Measurements from ENCODE around the gene TYSND1.
A peak's percentile ranks its signal among the peaks of the same experiment; 100 is the strongest.
"Not testable (repeated sequence)": the region's sequence is repeated elsewhere in the genome, so short reads cannot be mapped to it uniquely, and the experiment has no call there.

Gene TYSND1

GRCh38 chr10:70115948-70116682 is 30.4 kb downstream of the TYSND1 start:
- DNase-seq (ENCODE audit: extremely low read depth, low read depth) = no peak
- TF ChIP-seq CTCF (IDR thresholded peaks at IDR 0.05; ENCODE audit: low read depth, low read length) = peak; percentile 83

- no peak for DNase-seq (ENCODE audit: extremely low read depth, low read depth)
- no peak for TF ChIP-seq CTCF (IDR thresholded peaks at IDR 0.05; ENCODE audit: low read depth, low read length)
These were observed 31.6 kb downstream of the TYSND1 start for GRCh38 chr10:70114902-70115301.

GRCh38 chr10:70112071-70112470 is 34.4 kb downstream of the TYSND1 start:
- no peak for DNase-seq (ENCODE audit: extremely low read depth, low read depth)
- no peak for TF ChIP-seq CTCF (IDR thresholded peaks at IDR 0.05; ENCODE audit: low read depth, low read length)

- no peak for TF ChIP-seq CTCF (IDR thresholded peaks at IDR 0.05; ENCODE audit: low read depth, low read length)
- DNase-seq (ENCODE audit: extremely low read depth, low read depth) = no peak
These were observed 35.0 kb downstream of the TYSND1 start for GRCh38 chr10:70111496-70111895.

- no peak for TF ChIP-seq CTCF (IDR thresholded peaks at IDR 0.05; ENCODE audit: low read depth, low read length)
- DNase-seq (ENCODE audit: extremely low read depth, low read depth) = no peak
These were observed 37.3 kb downstream of the TYSND1 start for GRCh38 chr10:70109064-70109729.

- DNase-seq (ENCODE audit: extremely low read depth, low read depth) = no peak
- peak; percentile 44 for TF ChIP-seq CTCF (IDR thresholded peaks at IDR 0.05; ENCODE audit: low read depth, low read length)
These were observed 39.3 kb downstream of the TYSND1 start for GRCh38 chr10:70106958-70107791.

- no peak for DNase-seq (ENCODE audit: extremely low read depth, low read depth)
- TF ChIP-seq CTCF (IDR thresholded peaks at IDR 0.05; ENCODE audit: low read depth, low read length) = no peak
These were observed 44.8 kb downstream of the TYSND1 start for GRCh38 chr10:70101668-70102067.

- not testable (repeated sequence) for DNase-seq (ENCODE audit: extremely low read depth, low read depth)
These were observed 45.4 kb downstream of the TYSND1 start for GRCh38 chr10:70101068-70101562.

All from AG09319 (cell line).